K562 (cell line): ENCODE results near the gene PRSS56. TPM values are rescaled to one million over a fixed set of nuclear protein-coding genes. Genes with fewer than 3 reads are reported as not detected.

Experiments used
- ATAC-seq: fragments of 200-7000 bp; cut with Tn5 transposase; 3 replicates; pipeline ENCODE4 v1.9.1; 2020; ENCODE audit warnings: moderate library complexity
- BruUV-seq: library from RNA; stranded (reverse); fragments of 400-500 nt; replicated peaks from 2 replicates; lab custom pipeline; 2021; lab: Mats Ljungman, UMichigan
- CTCF ChIA-PET: fragments of 300-600 bp; formaldehyde crosslinking; extraction: SDS; loops from one replicate; lab custom pipeline; 2021; ENCODE audit warnings: low intra/inter-chr PET ratio; lab: Yijun Ruan, JAX
- POLR2A ChIA-PET: fragments of 300-600, 350-650 bp; sonication (Branson Sonifier 250); formaldehyde crosslinking; extraction: SDS; loops from one replicate; lab custom pipeline; 2021; ENCODE audit warnings: antibody characterized with exemption, inconsistent platforms; lab: Yijun Ruan, JAX
- DNase-seq, 4 experiments: peaks; one replicate each; pipeline versions ENCODE4 v3.0.0 to v3.0.0-alpha.2; 2011 to 2018; ENCODE audit warnings: low spot score in 3 of 4, mixed read lengths in 3 of 4; ENCODE audit errors: extremely low read depth in 1 of 4
- FAIRE-seq: peaks from 2 replicates; lab custom pipeline; 2011; peaks lifted over from hg19 to GRCh38; lab: Jason Lieb, UNC
- H2AFZ ChIP-seq: 2 replicates; pipeline ENCODE4 v1.6.0; 2011; ENCODE audit warnings: low read depth, low read length, control low read depth, inconsistent platforms
- H3K27ac ChIP-seq: fragments of 200-600 bp; 3 replicates; pipeline ENCODE4 v1.8.0; 2011; ENCODE audit warnings: low read depth, mild to moderate bottlenecking, control low read depth, inconsistent platforms, low read length, moderate library complexity, mixed read lengths; ENCODE audit errors: extremely low read depth
- H3K27me3 ChIP-seq, 2 experiments: fragments of 300-600 bp in 1 of 2; 2 replicates in 1 of 2; 3 replicates in 1 of 2; pipeline versions ENCODE4 v1.6.0 to v1.8.0; 2011; ENCODE audit warnings: inconsistent platforms in 2 of 2, low read length in 2 of 2, mild to moderate bottlenecking in 1 of 2, mixed read lengths in 1 of 2, moderate library complexity in 1 of 2; ENCODE audit not compliant: control insufficient read depth in 2 of 2, insufficient read depth in 2 of 2
- H3K36me3 ChIP-seq: fragments of 300-600 bp; 3 replicates; pipeline ENCODE4 v1.8.0; 2011; ENCODE audit warnings: mild to moderate bottlenecking, low read length, inconsistent platforms; ENCODE audit not compliant: control insufficient read depth, insufficient read depth
- H3K4me1 ChIP-seq, 2 experiments: fragments of 200-600 bp in 1 of 2; replicated peaks in 1 of 2; 2 replicates in 1 of 2; 3 replicates in 1 of 2; pipeline versions ENCODE4 v1.5.1 to v1.8.0; 2011; ENCODE audit warnings: inconsistent platforms in 2 of 2, low read length in 2 of 2, mild to moderate bottlenecking in 1 of 2, mixed read lengths in 1 of 2, moderate library complexity in 1 of 2; ENCODE audit not compliant: control insufficient read depth in 2 of 2, insufficient read depth in 2 of 2
- H3K4me2 ChIP-seq: 2 replicates; pipeline ENCODE4 v1.6.1; 2011; ENCODE audit warnings: low read length, control low read depth, inconsistent platforms, mixed read lengths; ENCODE audit not compliant: insufficient read depth
- H3K4me3 ChIP-seq: fragments of 200-600 bp; sonication (generic), shearing (Covaris generic); 2 replicates; pipeline ENCODE4 v1.5.1; 2016; ENCODE audit warnings: control low read depth, inconsistent platforms
- H3K79me2 ChIP-seq: fragments of 200-600 bp; 3 replicates; pipeline ENCODE4 v1.8.0; 2011; ENCODE audit warnings: low read length, inconsistent platforms; ENCODE audit not compliant: control insufficient read depth, insufficient read depth
- H3K9ac ChIP-seq, 2 experiments: 2 replicates each; pipeline versions ENCODE4 v1.6.0 to v1.6.1; 2011; ENCODE audit warnings: low read depth in 2 of 2, low read length in 2 of 2, control low read depth in 1 of 2, inconsistent platforms in 1 of 2, mild to moderate bottlenecking in 1 of 2, mixed read lengths in 1 of 2; ENCODE audit not compliant: insufficient read depth in 1 of 2
- H3K9me1 ChIP-seq: one replicate; pipeline ENCODE4 v1.6.0; 2011; ENCODE audit warnings: inconsistent platforms, mild to moderate bottlenecking, low read length, moderate library complexity; ENCODE audit not compliant: control insufficient read depth, insufficient read depth
- H3K9me3 ChIP-seq: replicated peaks from 2 replicates; pipeline ENCODE4 v1.5.1; 2011; ENCODE audit warnings: low read depth, low read length, inconsistent platforms; ENCODE audit not compliant: control insufficient read depth, insufficient read depth
- H4K20me1 ChIP-seq: replicated peaks from 2 replicates; pipeline ENCODE4 v1.6.1; 2011; ENCODE audit warnings: low read length, inconsistent platforms, mixed read lengths; ENCODE audit not compliant: control insufficient read depth, insufficient read depth
- ARID1B ChIP-seq: fragments of 450-650 bp; IDR thresholded peaks from 2 replicates; pipeline ENCODE4 v1.6.1; 2016; ENCODE audit warnings: antibody characterized with exemption, mild to moderate bottlenecking, inconsistent platforms
- HSF4 ChIP-seq: fragments of 250-450 bp; sonication (Bioruptor Pico); IDR thresholded peaks from 2 replicates; pipeline ENCODE4 v2.1.2; 2022; ENCODE audit warnings: mild to moderate bottlenecking, moderate library complexity, borderline replicate concordance
- MEIS2 ChIP-seq: fragments of 450-650 bp; IDR thresholded peaks from 2 replicates; pipeline ENCODE4 v1.6.1; 2014; ENCODE audit warnings: mild to moderate bottlenecking; ENCODE audit not compliant: partially characterized antibody
- PRPF4 ChIP-seq: fragments of 200-400 bp; formaldehyde crosslinking; IDR thresholded peaks from one replicate; pipeline ENCODE4 v1.6.1; 2017; ENCODE audit warnings: low read length, low read depth, mild to moderate bottlenecking; ENCODE audit not compliant: insufficient read depth, poor library complexity, severe bottlenecking
- PURB ChIP-seq: sonication (generic); formaldehyde crosslinking; IDR thresholded peaks from 2 replicates; pipeline ENCODE4 v1.9.0; 2021; ENCODE audit warnings: low read depth, mild to moderate bottlenecking, missing genetic modification reagents
- ZNF778 ChIP-seq: fragments of 450-650 bp; formaldehyde crosslinking; IDR thresholded peaks from 2 replicates; pipeline ENCODE4 v1.4.0; 2020; ENCODE audit warnings: mild to moderate bottlenecking, moderate library complexity
- WGBS: fragments of 100-300 bp; shearing (Covaris generic); methylation state at CpG from one replicate; pipeline ENCODE4 v1.1.6; 2016; ENCODE audit warnings: low coverage, mixed read lengths; ENCODE audit not compliant: insufficient coverage; ENCODE audit errors: missing lambda C conversion rate; 5-methylcytosine and 5-hydroxymethylcytosine counted together
- in situ Hi-C: fragments of 300-500 bp; cut with MboI; formaldehyde crosslinking; loops from 4 replicates; pipeline ENCODE4 v1.15.0; 2018; ENCODE audit warnings: inconsistent platforms, mixed read lengths
- intact Hi-C: fragments of 100-400 bp; cut with micrococcal nuclease; formaldehyde crosslinking; loops from 2 replicates; pipeline ENCODE4 v1.14.2; 2022
- polyA plus RNA-seq, 8 experiments: library from polyadenylated mRNA; depleted of rRNA in 4 of 8; stranded (reverse) in 5 of 8; unstranded in 3 of 8; fragments of >200 nt; fragmentation: Nextera tagmentation in 2 of 8; fragmentation: Illumina TruSeq in 1 of 8; extraction: Ambion mirVana in 2 of 8; extraction: Trizol in 1 of 8; gene quantifications; 2 replicates each; pipeline versions ENCODE4 v1.2.1 to v1.2.3, GENCODE V29; 2011 to 2014; ENCODE audit warnings: inconsistent platforms in 1 of 8, missing spikeins in 1 of 8
- total RNA-seq, 7 experiments: library from RNA; depleted of rRNA in 6 of 7; stranded (reverse); fragments of >200 nt in 6 of 7; fragmentation: Illumina TruSeq in 2 of 7; extraction: Trizol in 2 of 7; gene quantifications; 2 replicates each; pipeline versions ENCODE4 v1.2.1 to v1.2.3, GENCODE V29; 2011 to 2021; ENCODE audit warnings: low replicate concordance in 1 of 7
- TF ChIP-seq, protein P1 (sequence below): sonication (generic); formaldehyde crosslinking; IDR thresholded peaks from 2 replicates; pipeline ENCODE4 v1.8.1; 2022; ENCODE audit warnings: missing genetic modification reagents
- TF ChIP-seq, protein P2 (sequence below): fragments of 250-450 bp; sonication (Bioruptor Pico); IDR thresholded peaks from 2 replicates; pipeline ENCODE4 v1.5.0; 2021; ENCODE audit warnings: mild to moderate bottlenecking, borderline replicate concordance
- TF ChIP-seq, protein P3 (sequence below): sonication (generic); formaldehyde crosslinking; IDR thresholded peaks from 2 replicates; pipeline ENCODE4 v1.8.1; 2023; ENCODE audit warnings: missing genetic modification reagents, mild to moderate bottlenecking, borderline replicate concordance

The PRSS56 gene
- total and polyA plus RNA-seq, 9 of the 15 experiments (the other 6 are each of a cell fraction or from before 2014, with no cell fraction given), result not detected

DNA sequence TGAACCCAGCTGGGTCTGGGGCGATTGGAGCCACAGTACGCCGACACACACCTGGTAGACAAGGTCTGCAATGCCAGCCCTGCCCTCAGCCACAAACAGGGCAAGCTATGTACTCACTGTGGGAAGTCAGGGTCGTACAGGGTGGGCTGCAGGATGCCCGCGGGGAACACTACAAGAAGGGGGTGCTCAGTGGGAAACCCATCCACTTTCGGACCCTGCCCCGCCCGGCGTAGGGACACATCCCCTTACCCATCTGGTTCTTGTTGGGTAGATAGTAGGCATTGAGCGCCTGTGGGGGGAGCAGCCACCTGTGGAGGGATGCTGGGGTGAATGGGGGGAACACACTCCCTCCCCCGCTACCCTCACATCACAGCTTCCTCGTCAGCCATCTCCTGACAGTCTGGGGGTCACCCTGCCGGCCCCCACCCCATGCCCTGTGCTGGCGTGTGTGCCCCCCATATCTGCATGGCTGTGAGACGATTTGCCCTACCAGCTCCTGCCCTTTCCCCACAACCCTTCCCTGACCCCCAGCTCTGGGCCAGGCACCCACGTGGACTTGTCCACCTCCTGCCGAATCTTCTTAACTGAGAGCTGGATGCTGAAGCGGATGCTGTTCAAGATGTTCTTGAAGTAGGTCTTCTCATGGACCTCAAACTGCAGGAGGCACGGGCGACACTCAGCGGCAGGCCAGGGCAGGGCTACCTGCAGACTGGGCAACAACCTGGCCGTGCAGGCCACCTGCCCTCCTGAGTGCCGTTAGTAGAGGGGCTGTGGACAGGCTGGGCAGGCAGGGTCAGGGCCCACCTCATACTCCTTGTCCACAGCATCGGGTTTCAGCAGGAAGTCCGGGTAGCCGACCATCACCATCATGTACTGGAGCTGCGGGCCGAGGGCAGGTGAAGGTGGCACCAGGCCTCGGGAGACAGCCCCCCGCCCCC is 37.6 kb upstream of the PRSS56 start:
- ATAC-seq, result no peak
- Histone ChIP-seq H3K9me3 (no peaks in the 10 kb centered on the region), H3K27me3 (peaks cover 0 to 10% of the 10 kb centered on the region in 2 experiments; a peak in 3 of 5 replicates), H3K36me3 (no peaks in the 10 kb centered on the region), H3K9ac (no peak overlapping the region), H2AFZ (no peak overlapping the region), H4K20me1 (no peaks in the 10 kb centered on the region), H3K79me2 (no peaks in the 10 kb centered on the region), H3K9me1 (no peaks in the 10 kb centered on the region), H3K4me2 (no peak overlapping the region), H3K27ac (no peak overlapping the region), H3K4me1 (peaks cover 0 to 3% of the 10 kb centered on the region in 2 experiments; a peak in 1 of 5 replicates), H3K4me3 (no peak overlapping the region)
- no peak for FAIRE-seq
- in situ Hi-C loops, result no loop called here
- DNase-seq, result no peak
- CTCF ChIA-PET, result no interaction called here
- POLR2A ChIA-PET, result no interaction called here
- intact Hi-C loops, result no loop called here
- no TSS peak for BruUV-seq
- 5% methylated on average over 15 of the region's 31 CpGs for WGBS
- no peak for TF ChIP-seq ZNF778 (CRISPR knock-in tag)
- TF ChIP-seq PURB (CRISPR knock-in tag), result no peak
- TF ChIP-seq MEIS2, result no peak
- TF ChIP-seq, protein P1, sequence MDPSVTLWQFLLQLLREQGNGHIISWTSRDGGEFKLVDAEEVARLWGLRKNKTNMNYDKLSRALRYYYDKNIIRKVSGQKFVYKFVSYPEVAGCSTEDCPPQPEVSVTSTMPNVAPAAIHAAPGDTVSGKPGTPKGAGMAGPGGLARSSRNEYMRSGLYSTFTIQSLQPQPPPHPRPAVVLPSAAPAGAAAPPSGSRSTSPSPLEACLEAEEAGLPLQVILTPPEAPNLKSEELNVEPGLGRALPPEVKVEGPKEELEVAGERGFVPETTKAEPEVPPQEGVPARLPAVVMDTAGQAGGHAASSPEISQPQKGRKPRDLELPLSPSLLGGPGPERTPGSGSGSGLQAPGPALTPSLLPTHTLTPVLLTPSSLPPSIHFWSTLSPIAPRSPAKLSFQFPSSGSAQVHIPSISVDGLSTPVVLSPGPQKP (CRISPR knock-in tag), result no peak
- TF ChIP-seq ARID1B, result no peak
- TF ChIP-seq, protein P2, sequence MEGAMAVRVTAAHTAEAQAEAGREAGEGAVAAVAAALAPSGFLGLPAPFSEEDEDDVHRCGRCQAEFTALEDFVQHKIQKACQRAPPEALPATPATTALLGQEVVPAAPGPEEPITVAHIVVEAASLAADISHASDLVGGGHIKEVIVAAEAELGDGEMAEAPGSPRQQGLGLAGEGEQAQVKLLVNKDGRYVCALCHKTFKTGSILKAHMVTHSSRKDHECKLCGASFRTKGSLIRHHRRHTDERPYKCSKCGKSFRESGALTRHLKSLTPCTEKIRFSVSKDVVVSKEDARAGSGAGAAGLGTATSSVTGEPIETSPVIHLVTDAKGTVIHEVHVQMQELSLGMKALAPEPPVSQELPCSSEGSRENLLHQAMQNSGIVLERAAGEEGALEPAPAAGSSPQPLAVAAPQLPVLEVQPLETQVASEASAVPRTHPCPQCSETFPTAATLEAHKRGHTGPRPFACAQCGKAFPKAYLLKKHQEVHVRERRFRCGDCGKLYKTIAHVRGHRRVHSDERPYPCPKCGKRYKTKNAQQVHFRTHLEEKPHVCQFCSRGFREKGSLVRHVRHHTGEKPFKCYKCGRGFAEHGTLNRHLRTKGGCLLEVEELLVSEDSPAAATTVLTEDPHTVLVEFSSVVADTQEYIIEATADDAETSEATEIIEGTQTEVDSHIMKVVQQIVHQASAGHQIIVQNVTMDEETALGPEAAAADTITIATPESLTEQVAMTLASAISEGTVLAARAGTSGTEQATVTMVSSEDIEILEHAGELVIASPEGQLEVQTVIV (CRISPR knock-in tag), result no peak
- TF ChIP-seq, protein P3, sequence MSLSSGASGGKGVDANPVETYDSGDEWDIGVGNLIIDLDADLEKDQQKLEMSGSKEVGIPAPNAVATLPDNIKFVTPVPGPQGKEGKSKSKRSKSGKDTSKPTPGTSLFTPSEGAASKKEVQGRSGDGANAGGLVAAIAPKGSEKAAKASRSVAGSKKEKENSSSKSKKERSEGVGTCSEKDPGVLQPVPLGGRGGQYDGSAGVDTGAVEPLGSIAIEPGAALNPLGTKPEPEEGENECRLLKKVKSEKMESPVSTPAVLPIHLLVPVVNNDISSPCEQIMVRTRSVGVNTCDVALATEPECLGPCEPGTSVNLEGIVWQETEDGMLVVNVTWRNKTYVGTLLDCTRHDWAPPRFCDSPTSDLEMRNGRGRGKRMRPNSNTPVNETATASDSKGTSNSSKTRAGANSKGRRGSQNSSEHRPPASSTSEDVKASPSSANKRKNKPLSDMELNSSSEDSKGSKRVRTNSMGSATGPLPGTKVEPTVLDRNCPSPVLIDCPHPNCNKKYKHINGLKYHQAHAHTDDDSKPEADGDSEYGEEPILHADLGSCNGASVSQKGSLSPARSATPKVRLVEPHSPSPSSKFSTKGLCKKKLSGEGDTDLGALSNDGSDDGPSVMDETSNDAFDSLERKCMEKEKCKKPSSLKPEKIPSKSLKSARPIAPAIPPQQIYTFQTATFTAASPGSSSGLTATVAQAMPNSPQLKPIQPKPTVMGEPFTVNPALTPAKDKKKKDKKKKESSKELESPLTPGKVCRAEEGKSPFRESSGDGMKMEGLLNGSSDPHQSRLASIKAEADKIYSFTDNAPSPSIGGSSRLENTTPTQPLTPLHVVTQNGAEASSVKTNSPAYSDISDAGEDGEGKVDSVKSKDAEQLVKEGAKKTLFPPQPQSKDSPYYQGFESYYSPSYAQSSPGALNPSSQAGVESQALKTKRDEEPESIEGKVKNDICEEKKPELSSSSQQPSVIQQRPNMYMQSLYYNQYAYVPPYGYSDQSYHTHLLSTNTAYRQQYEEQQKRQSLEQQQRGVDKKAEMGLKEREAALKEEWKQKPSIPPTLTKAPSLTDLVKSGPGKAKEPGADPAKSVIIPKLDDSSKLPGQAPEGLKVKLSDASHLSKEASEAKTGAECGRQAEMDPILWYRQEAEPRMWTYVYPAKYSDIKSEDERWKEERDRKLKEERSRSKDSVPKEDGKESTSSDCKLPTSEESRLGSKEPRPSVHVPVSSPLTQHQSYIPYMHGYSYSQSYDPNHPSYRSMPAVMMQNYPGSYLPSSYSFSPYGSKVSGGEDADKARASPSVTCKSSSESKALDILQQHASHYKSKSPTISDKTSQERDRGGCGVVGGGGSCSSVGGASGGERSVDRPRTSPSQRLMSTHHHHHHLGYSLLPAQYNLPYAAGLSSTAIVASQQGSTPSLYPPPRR (CRISPR knock-in tag), result no peak
- no peak for TF ChIP-seq HSF4
- no peak for TF ChIP-seq PRPF4
